GM18508 (cell line): ENCODE measurements around the gene SESN2.

Experiments
- ATAC-seq: cut with Tn5 transposase; IDR thresholded peaks from one replicate; pipeline ENCODE4 v1.9.1; 2021; ENCODE audit warnings: moderate number of reproducible peaks; ENCODE audit not compliant: insufficient read depth, unreplicated experiment

SESN2 gene

GRCh38 chr1:28259252-28259933 is at the start of gene SESN2:
SESN2 (plus strand) TSS chr1:28259518; CDS start chr1:28259848, 330 bp downstream.
- peak; percentile 88 for ATAC-seq

- ATAC-seq = no peak
These were observed 49.6 kb upstream of the SESN2 start for GRCh38 chr1:28209700-28210099.

- no peak for ATAC-seq
These were observed 46.0 kb upstream of the SESN2 start for GRCh38 chr1:28213315-28213714.

DNA sequence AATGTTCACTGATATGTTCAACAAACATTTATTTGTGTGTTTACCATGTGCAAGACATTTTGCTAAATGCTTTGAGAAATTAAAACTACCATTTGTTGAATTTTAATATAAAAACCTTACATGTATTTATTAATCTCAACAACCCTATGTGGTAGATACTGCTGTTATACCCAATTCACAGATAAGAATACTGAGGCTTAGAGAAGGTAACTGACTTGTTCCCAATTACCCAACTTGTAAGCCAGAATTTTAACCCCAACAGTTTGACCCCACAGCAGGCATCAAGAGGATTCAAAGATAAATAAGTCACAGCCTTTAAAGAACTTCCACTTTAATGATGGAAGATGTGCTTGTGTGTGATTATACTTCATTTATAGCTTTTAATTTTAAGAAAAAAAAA is 30.2 kb upstream of the SESN2 start:
- ATAC-seq = no peak

- ATAC-seq = no peak
These were observed 29.3 kb upstream of the SESN2 start for GRCh38 chr1:28229996-28230395.

- ATAC-seq = no peak
These were observed 26.6 kb upstream of the SESN2 start, which contains the start of gene DNAJC8 for GRCh38 chr1:28232558-28233263. DNAJC8 (minus strand) TSS chr1:28233029; CDS start chr1:28232998, 31 bp downstream.

DNA sequence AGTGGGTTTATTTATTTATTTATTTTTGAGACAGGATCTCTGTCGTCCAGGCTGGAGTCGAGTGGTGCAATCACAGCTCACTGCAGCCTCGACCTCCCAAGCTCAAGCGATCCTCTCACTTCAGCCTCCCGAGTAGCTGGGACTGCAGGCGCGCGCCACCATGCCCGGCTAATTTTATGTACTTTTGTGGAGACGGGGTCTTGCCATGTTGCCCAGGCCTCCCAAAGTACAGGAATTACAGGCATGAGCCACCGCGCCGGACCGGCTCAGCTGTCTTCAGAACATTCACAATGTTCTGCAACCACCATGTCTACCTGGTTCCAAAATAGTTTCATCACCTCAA is 26.1 kb upstream of the SESN2 start:
- ATAC-seq = no peak

DNA sequence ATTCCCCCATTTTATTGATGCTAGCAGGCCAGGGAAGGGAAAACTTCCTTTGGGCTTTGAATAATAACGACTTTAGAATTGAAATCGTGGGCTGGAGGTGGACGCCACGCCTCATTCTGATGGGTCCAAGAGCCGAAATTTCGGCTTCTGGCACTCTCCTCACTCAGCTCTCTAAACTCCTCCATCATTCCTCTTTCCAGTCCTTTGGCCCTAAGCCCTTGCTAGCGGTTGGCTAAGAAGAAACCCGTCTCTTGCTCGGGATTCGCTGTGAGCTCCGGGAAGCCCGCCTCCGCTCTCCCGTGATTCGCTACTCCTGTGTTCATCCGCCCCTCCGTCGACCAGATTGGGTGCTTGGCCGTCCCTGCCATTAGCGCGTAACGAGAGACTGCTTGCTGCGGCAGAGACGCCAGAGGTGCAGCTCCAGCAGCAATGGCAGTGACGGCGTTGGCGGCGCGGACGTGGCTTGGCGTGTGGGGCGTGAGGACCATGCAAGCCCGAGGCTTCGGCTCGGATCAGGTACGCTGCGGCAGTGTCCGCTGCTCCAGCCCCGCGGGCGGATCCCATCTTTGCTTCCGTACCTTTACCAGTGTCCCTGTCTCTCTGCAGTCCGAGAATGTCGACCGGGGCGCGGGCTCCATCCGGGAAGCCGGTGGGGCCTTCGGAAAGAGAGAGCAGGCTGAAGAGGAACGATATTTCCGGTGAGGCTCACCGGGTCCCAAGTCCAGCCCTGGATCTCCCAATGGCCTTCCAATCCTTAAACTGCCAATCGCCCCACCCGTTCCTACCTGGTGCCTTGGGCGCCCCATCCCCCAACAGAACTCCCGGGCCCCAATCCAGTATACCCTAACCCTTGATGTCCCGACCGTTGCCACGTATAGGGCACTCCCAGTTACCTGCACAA is 23.3 kb upstream of the SESN2 start, which contains the start of gene ATP5IF1:
TSS of gene ATP5IF1 (plus strand) at position 370 of the 901 bp plus-strand sequence. CDS start at position 430, 60 bp downstream.
- peak; percentile 52 for ATAC-seq

DNA sequence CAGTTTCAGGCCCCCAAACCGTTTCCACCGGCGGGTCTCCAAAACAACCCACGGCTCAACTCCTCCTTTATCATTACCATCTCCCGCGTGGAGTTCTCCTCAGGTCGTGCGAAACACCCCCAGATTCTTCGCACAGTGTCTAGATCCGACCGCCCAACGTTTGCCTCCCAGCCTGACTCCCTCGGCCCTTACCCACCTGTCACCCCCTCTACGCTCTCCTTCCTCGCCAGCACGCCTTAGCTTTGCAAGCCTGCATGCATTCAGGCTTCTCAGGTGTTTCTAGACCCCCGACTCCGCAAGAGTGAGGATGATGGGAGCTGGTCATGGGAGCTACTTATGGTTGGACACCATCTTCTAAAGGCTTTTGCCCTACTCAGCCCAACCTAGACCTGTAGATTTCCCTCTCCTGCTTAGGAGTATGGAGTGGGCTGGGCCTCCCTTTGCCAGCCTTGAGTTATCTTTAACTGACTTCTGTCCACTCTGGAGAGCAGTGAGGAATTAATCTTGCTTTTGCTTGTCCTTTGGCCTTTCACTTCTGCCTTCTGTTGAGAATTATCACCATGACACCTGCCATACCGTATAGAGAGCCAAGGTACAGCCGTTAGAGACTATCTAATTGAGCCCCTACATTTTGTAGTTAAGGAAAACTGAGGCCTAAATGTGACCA is 22.5 kb upstream of the SESN2 start:
- no peak for ATAC-seq

- no peak for ATAC-seq
These were observed 20.3 kb upstream of the SESN2 start for GRCh38 chr1:28239004-28239403.

DNA sequence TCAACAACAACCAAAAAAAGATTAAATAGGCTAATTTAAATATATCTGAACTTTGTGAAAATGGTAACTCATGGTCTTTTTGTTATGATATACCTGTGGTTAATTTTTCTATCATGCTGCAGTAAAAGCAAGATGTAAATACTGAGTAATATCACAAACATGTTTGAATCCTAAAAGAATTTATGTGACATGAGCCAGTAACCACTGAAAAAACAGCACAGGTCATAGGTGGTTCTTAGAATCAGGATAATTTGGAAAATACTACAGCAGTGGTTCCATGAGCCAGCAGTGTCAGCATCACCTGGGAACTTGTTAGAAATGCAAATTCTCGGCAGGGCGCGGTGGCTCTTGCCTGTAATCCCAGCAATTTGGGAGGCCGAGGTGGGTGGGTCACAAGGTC is 19.3 kb upstream of the SESN2 start:
- no peak for ATAC-seq

DNA sequence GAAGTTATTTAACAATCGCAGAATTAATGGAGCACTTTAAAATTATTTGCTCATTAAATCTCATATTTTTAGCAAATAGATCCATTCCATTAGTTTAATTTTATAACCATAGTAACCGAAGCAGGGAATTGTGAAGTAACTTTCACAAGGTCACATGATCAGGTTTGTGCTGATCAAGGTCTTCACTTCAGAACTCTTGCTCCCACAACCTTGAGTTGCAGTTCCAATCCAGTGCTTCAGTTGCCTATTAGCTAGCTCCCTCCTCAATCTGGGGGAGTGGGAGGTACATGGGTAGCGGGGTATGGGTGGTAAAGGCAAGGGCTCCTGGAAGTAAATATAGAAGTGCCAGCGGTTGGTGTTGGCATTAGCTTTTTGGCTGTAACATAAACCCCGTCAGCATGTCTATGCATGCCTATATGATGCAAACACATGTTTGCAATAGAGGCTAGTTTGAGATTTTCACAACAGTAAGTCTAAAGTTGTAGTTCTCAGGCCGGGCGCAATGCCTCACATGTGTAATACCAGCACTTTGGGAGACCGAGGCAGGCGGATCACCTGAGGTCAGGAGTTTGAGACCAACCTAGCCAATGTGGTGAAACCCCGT is 17.6 kb upstream of the SESN2 start:
- no peak for ATAC-seq

- no peak for ATAC-seq
These were observed 15.5 kb upstream of the SESN2 start for GRCh38 chr1:28243685-28244311.

- ATAC-seq = no peak
These were observed 14.6 kb upstream of the SESN2 start for GRCh38 chr1:28244549-28245251.

GRCh38 chr1:28246427-28246832 is 12.9 kb upstream of the SESN2 start:
- no peak for ATAC-seq

DNA sequence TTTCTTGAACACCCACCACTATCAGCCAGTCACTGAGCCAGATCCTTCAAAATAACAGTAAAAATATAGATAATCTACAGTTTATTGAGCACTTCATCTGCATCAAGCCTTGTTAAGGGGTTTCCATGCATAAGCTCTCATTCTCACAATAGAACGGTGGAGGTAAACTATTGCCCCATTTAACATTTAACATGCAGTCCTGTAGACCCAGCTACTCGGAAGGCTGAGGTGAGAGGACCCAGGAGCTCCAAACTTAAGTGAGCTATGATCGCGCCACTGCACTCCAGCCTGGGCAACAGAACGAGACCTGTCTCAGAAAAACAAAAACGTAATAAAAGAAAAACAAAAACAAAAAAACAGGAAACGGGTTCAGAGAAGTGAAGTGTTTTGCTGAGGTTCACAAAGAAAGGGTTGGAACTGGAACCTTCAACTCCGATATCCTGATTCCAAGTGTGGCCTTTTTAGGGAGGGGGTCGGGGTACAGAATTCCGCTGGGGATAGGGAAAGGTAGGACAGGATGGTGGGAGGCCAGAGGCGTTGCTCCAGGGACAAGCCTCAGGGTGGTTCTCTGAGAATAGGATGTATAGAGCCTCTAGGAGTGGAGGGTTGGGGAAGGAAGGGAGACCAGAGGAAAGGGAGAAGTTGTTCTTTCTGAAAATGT is 11.6 kb upstream of the SESN2 start:
- ATAC-seq = no peak

GRCh38 chr1:28248273-28249012 is 10.9 kb upstream of the SESN2 start:
- no peak for ATAC-seq
